GM12878 (cell line): ENCODE data around the gene CEP19. TPM values are rescaled to one million over a fixed set of nuclear protein-coding genes. Genes with fewer than 3 reads are reported as not detected.

Source experiments
- BCL11A ChIP-seq: IDR thresholded peaks from 2 replicates; pipeline ENCODE4 v1.6.1; 2011; ENCODE audit warnings: low read depth, low read length
- E2F4 ChIP-seq: IDR thresholded peaks from 2 replicates; pipeline ENCODE4 v1.6.1; 2012; ENCODE audit warnings: low read depth, low read length, improper control_type of control experiment
- SMAD5 ChIP-seq: IDR thresholded peaks from 2 replicates; pipeline ENCODE4 v1.6.1; 2016; ENCODE audit warnings: antibody characterized with exemption, low read depth
- SUPT20H ChIP-seq: IDR thresholded peaks from 2 replicates; pipeline ENCODE4 v1.6.1; 2011; ENCODE audit warnings: low read depth, mild to moderate bottlenecking, low read length, moderate library complexity, borderline replicate concordance; ENCODE audit not compliant: control insufficient read depth
- polyA plus RNA-seq, 11 experiments: library from polyadenylated mRNA; depleted of rRNA in 4 of 11; unstranded in 6 of 11; stranded (reverse) in 5 of 11; fragments of >200 nt; fragmentation: Nextera tagmentation in 4 of 11; fragmentation: Illumina TruSeq in 1 of 11; extraction: Ambion mirVana in 4 of 11; extraction: Trizol in 1 of 11; gene quantifications; 1 replicate in 1 of 11; 2 replicates in 10 of 11; pipeline versions ENCODE4 v1.2.1 to v1.2.3, GENCODE V29; 2011 to 2016; ENCODE audit warnings: inconsistent platforms in 2 of 11, missing spikeins in 2 of 11, low read depth in 1 of 11
- total RNA-seq, 4 experiments: library from RNA; depleted of rRNA in 3 of 4; stranded (reverse); fragments of >200 nt in 3 of 4; fragmentation: Illumina TruSeq in 1 of 4; extraction: Trizol in 1 of 4; gene quantifications; 2 replicates each; pipeline versions ENCODE4 v1.2.1 to v1.2.3, GENCODE V29; 2013 to 2021
- TF ChIP-seq, protein P1 (sequence below): fragments of 450-650 bp; formaldehyde crosslinking; IDR thresholded peaks from 2 replicates; pipeline ENCODE4 v1.4.0; 2022; ENCODE audit warnings: mild to moderate bottlenecking, moderate library complexity
- TF ChIP-seq, protein P2 (sequence below): IDR thresholded peaks from 2 replicates; pipeline ENCODE4 v1.6.1; 2011; ENCODE audit warnings: mild to moderate bottlenecking, low read depth, low read length, moderate library complexity; ENCODE audit not compliant: insufficient replicate concordance

The CEP19 gene
- total and polyA plus RNA-seq, 10 of the 15 experiments (the other 5 are each of a cell fraction or from before 2014, with no cell fraction given): 1.9 to 5.9 (median 2.7) TPM

- TF ChIP-seq, protein P1, sequence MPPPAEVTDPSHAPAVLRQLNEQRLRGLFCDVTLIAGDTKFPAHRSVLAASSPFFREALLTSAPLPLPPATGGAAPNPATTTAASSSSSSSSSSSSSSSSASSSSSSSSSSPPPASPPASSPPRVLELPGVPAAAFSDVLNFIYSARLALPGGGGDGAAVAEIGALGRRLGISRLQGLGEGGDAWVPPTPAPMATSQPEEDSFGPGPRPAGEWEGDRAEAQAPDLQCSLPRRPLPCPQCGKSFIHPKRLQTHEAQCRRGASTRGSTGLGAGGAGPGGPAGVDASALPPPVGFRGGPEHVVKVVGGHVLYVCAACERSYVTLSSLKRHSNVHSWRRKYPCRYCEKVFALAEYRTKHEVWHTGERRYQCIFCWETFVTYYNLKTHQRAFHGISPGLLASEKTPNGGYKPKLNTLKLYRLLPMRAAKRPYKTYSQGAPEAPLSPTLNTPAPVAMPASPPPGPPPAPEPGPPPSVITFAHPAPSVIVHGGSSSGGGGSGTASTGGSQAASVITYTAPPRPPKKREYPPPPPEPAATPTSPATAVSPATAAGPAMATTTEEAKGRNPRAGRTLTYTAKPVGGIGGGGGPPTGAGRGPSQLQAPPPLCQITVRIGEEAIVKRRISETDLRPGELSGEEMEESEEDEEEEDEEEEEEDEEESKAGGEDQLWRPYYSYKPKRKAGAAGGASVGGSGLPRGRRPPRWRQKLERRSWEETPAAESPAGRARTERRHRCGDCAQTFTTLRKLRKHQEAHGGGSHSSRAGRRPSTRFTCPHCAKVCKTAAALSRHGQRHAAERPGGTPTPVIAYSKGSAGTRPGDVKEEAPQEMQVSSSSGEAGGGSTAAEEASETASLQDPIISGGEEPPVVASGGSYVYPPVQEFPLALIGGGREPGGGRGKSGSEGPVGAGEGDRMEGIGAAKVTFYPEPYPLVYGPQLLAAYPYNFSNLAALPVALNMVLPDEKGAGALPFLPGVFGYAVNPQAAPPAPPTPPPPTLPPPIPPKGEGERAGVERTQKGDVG (CRISPR knock-in tag): no peak
- TF ChIP-seq SUPT20H: no peak
- TF ChIP-seq E2F4: peak; percentile 63; the same call in 1 of the 2 replicates
- no peak for TF ChIP-seq SMAD5
- peak; percentile 64 for TF ChIP-seq BCL11A
- TF ChIP-seq, protein P2, sequence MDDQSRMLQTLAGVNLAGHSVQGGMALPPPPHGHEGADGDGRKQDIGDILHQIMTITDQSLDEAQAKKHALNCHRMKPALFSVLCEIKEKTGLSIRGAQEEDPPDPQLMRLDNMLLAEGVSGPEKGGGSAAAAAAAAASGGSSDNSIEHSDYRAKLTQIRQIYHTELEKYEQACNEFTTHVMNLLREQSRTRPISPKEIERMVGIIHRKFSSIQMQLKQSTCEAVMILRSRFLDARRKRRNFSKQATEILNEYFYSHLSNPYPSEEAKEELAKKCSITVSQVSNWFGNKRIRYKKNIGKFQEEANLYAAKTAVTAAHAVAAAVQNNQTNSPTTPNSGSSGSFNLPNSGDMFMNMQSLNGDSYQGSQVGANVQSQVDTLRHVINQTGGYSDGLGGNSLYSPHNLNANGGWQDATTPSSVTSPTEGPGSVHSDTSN: peak; percentile 16
Measured at GRCh38 chr3:196711838-196712513, at the start of gene CEP19, which contains the start of gene PIGX (continued).
